ENCODE results near the gene MKI67. TPM values are rescaled to one million over a fixed set of nuclear protein-coding genes. Genes with fewer than 3 reads are reported as not detected.

MKI67 gene
- total and polyA plus RNA-seq, 2 donors (not counting 3 experiments of a cell fraction or from before 2014, with no cell fraction given) = 16.2 to 125 TPM

DNA sequence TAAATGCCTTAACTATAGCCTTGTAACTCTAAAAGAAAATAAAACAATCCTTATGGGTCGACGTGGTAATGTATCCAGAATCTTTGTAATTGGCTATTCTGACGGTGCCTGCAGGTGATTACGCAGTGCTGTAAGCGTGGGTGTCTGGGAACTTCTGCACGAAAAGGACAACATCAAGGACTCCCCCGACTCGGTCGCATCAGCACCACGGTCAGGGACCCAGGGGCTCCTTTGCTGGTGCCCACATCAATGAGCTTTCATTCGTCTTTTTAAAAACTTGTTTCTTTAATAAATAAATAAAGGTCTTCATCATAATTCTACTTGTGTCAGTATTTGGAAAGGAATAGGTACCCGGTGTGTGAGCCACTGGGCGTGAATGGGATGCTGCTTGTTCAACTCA lies 13.2 kb downstream of the MKI67 start:
- FAIRE-seq (no peak), DNase-seq (ENCODE audit: low read depth, low spot score) (no peak)
- H3K4me1 ChIP-seq (ENCODE audit: control insufficient read depth, extremely low read depth, insufficient read depth, low read length) = no peaks in the 10 kb centered on the region
- H3K27ac ChIP-seq (ENCODE audit: insufficient read depth, low read depth, low read length) = no peak overlapping the region
- H3K36me3 ChIP-seq (ENCODE audit: control insufficient read depth in 2 of 2, extremely low read depth in 1 of 2, insufficient read depth in 2 of 2, low read length in 2 of 2) = peaks cover 2 to 56% of the 10 kb centered on the region in 2 experiments
- intact Hi-C loops (cut with micrococcal nuclease) = no loop called here
- ChIA-PET POLR2A (no interaction called here), CTCF (interaction anchor here (1.5 to 1.7 kb wide), 2 partner anchors 11 to 44 kb away, joined by 4 to 6 read pairs; no protein-coding TSS in a partner anchor)
- H3K4me3 ChIP-seq (replicated peaks in 1 of 3; ENCODE audit: insufficient read depth in 1 of 3, low read depth in 1 of 3, low read length in 3 of 3) = no peak overlapping the region
- H3K9me1 ChIP-seq (replicated peaks; ENCODE audit: control insufficient read depth, extremely low read depth, insufficient read depth, low read length) = no peaks in the 10 kb centered on the region
- peaks cover 2% of the 10 kb centered on the region for H4K20me1 ChIP-seq (replicated peaks; ENCODE audit: control insufficient read depth, extremely low read depth, insufficient read depth, low read length)
- H3K79me2 ChIP-seq (ENCODE audit: control insufficient read depth, insufficient read depth, low read length) = peaks cover 61% of the 10 kb centered on the region
- no peaks in the 10 kb centered on the region for H3K27me3 ChIP-seq (ENCODE audit: control insufficient read depth in 2 of 2, insufficient read depth in 2 of 2, low read length in 2 of 2)
- no peak overlapping the region for H3K4me2 ChIP-seq (ENCODE audit: insufficient read depth, low read length)
- no TSS peak for BruUV-seq (replicated peaks)
- dilution Hi-C loops (cut with MboI; ENCODE audit: extremely low pct_ligation_motif_present, low sequenced_read_pairs) = no loop called here
- no peak overlapping the region for H2AFZ ChIP-seq (ENCODE audit: low read depth, low read length)
- no peaks in the 10 kb centered on the region for H3K9me3 ChIP-seq (replicated peaks; ENCODE audit: control insufficient read depth, insufficient read depth, low read length)
- no peak for TF ChIP-seq CTCF (IDR thresholded peaks at IDR 0.05; ENCODE audit: extremely low read depth in 1 of 2, insufficient read depth in 1 of 2, low read depth in 1 of 2, low read length in 2 of 2)
- TF ChIP-seq JUN (IDR thresholded peaks at IDR 0.05; ENCODE audit: borderline replicate concordance, insufficient read depth, insufficient read length, low read depth) = no peak
- TF ChIP-seq, protein P1, sequence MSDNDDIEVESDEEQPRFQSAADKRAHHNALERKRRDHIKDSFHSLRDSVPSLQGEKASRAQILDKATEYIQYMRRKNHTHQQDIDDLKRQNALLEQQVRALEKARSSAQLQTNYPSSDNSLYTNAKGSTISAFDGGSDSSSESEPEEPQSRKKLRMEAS (IDR thresholded peaks at IDR 0.05; ENCODE audit: insufficient read depth, insufficient read length) = no peak
- no peak for TF ChIP-seq POLR2A (IDR thresholded peaks at IDR 0.05; ENCODE audit: low read depth, low read length)
- no peak for TF ChIP-seq FOS (IDR thresholded peaks at IDR 0.05; ENCODE audit: borderline replicate concordance, insufficient read depth, low read length)
- TF ChIP-seq GATA2 (IDR thresholded peaks at IDR 0.05; ENCODE audit: insufficient read depth, insufficient read length, low read depth, low read length) = no peak
- no peak for TF ChIP-seq POLR2AphosphoS5 (IDR thresholded peaks at IDR 0.05; ENCODE audit: insufficient read depth, low read depth, low read length)
- no peak for TF ChIP-seq MYC (IDR thresholded peaks at IDR 0.05; ENCODE audit: low read depth, low read length)
- TF ChIP-seq EZH2 (IDR thresholded peaks at IDR 0.05; ENCODE audit: borderline replicate concordance, low read depth, low read length, severe bottlenecking) = no peak
- no peak overlapping the region for H3K9ac ChIP-seq (replicated peaks; ENCODE audit: extremely low read depth, insufficient read depth, low read length)
